IMR-90 (cell line): ENCODE measurements around the gene NT5E. TPM values are rescaled to one million over a fixed set of nuclear protein-coding genes. Genes with fewer than 3 reads are reported as not detected.
A peak's percentile ranks its signal among the peaks of the same experiment; 100 is the strongest.

ENCODE experiments used
- ATAC-seq: fragments of 200-7000 bp; cut with Tn5 transposase; 2 replicates; pipeline ENCODE4 v1.9.1; 2020; ENCODE audit warnings: low read depth, mild to moderate bottlenecking, moderate library complexity
- BruUV-seq: library from RNA; stranded (reverse); fragments of 400-500 nt; replicated peaks from 2 replicates; lab custom pipeline; 2021; lab: Mats Ljungman, UMichigan
- CTCF ChIA-PET: fragments of 300-600 bp; formaldehyde crosslinking; extraction: SDS; loops from one replicate; lab custom pipeline; 2021; ENCODE audit warnings: antibody characterized with exemption; lab: Yijun Ruan, JAX
- POLR2A ChIA-PET: fragments of 300-600 bp; sonication (Branson Sonifier 250); formaldehyde crosslinking; loops from one replicate; lab custom pipeline; 2022; ENCODE audit warnings: antibody characterized with exemption; ENCODE audit not compliant: unreplicated experiment; lab: Charles Lee
- DNase-seq: peaks from one replicate; pipeline ENCODE4 v3.0.0; 2013
- H2AFZ ChIP-seq: replicated peaks from 2 replicates; pipeline ENCODE3; 2013; ENCODE audit warnings: low read length, mild to moderate bottlenecking; ENCODE audit not compliant: poor library complexity
- H2AK5ac ChIP-seq: 2 replicates; pipeline ENCODE4 v1.6.1; 2013; ENCODE audit warnings: low read depth, low read length, inconsistent platforms
- H2AK9ac ChIP-seq: replicated peaks from 2 replicates; pipeline ENCODE3; 2013; ENCODE audit warnings: mild to moderate bottlenecking, low read depth, low read length, moderate library complexity; ENCODE audit not compliant: poor library complexity
- H2BK120ac ChIP-seq: 2 replicates; pipeline ENCODE4 v1.6.1; 2013; ENCODE audit warnings: low read depth, low read length, inconsistent platforms
- H2BK15ac ChIP-seq: 3 replicates; pipeline ENCODE4 v1.6.1; 2013; ENCODE audit warnings: low read depth, low read length, inconsistent platforms
- H2BK20ac ChIP-seq: 2 replicates; pipeline ENCODE4 v1.6.1; 2013; ENCODE audit warnings: low read depth, mild to moderate bottlenecking, inconsistent platforms, low read length, moderate library complexity
- H2BK5ac ChIP-seq: 2 replicates; pipeline ENCODE4 v1.6.1; 2013; ENCODE audit warnings: mild to moderate bottlenecking, low read depth, low read length, inconsistent platforms; ENCODE audit not compliant: poor library complexity, severe bottlenecking
- H3K14ac ChIP-seq: replicated peaks from 2 replicates; pipeline ENCODE4 v1.6.1; 2013; ENCODE audit warnings: low read depth, low read length, inconsistent platforms
- H3K18ac ChIP-seq: 2 replicates; pipeline ENCODE4 v1.6.1; 2013; ENCODE audit warnings: low read depth, low read length, control low read depth
- H3K23ac ChIP-seq: 2 replicates; pipeline ENCODE4 v1.6.1; 2013; ENCODE audit warnings: low read depth, low read length, inconsistent platforms
- H3K27ac ChIP-seq: 2 replicates; pipeline ENCODE4 v1.5.1; 2013; ENCODE audit warnings: mild to moderate bottlenecking, control low read depth, low read length; ENCODE audit not compliant: insufficient read depth
- H3K27me3 ChIP-seq: 2 replicates; pipeline ENCODE4 v1.6.1; 2013; ENCODE audit warnings: low read length; ENCODE audit not compliant: control insufficient read depth, insufficient read depth
- H3K36me3 ChIP-seq: 2 replicates; pipeline ENCODE4 v1.6.1; 2013; ENCODE audit warnings: low read length, mixed read lengths; ENCODE audit not compliant: control insufficient read depth, insufficient read depth
- H3K4ac ChIP-seq: 2 replicates; pipeline ENCODE4 v1.6.1; 2013; ENCODE audit warnings: low read depth, low read length, inconsistent platforms
- H3K4me1 ChIP-seq: 2 replicates; pipeline ENCODE4 v1.6.1; 2013; ENCODE audit warnings: low read length, mixed read lengths; ENCODE audit not compliant: control insufficient read depth, insufficient read depth
- H3K4me2 ChIP-seq: 2 replicates; pipeline ENCODE4 v1.6.1; 2013; ENCODE audit warnings: low read depth, mild to moderate bottlenecking, control low read depth, low read length, moderate library complexity
- H3K4me3 ChIP-seq: 2 replicates; pipeline ENCODE4 v1.5.1; 2013; ENCODE audit warnings: low read depth, mild to moderate bottlenecking, control low read depth, low read length, moderate library complexity; ENCODE audit not compliant: insufficient read depth
- H3K56ac ChIP-seq: 2 replicates; pipeline ENCODE4 v1.6.1; 2013; ENCODE audit warnings: low read length, inconsistent platforms; ENCODE audit not compliant: insufficient read depth; ENCODE audit errors: extremely low read depth
- H3K79me1 ChIP-seq, 2 experiments: 2 replicates each; pipeline ENCODE4 v1.6.1; 2013; ENCODE audit warnings: low read length in 2 of 2, inconsistent platforms in 1 of 2, low read depth in 1 of 2
- H3K9ac ChIP-seq: 2 replicates; pipeline ENCODE4 v1.6.1; 2013; ENCODE audit warnings: low read depth, low read length, control low read depth
- H3K9me1 ChIP-seq: 2 replicates; pipeline ENCODE4 v1.6.1; 2013; ENCODE audit warnings: low read length, inconsistent platforms; ENCODE audit not compliant: insufficient read depth
- H3K9me3 ChIP-seq: 2 replicates; pipeline ENCODE4 v1.6.1; 2013; ENCODE audit warnings: low read length; ENCODE audit not compliant: control insufficient read depth, insufficient read depth
- H4K20me1 ChIP-seq: 2 replicates; pipeline ENCODE4 v1.6.1; 2013; ENCODE audit warnings: low read length, inconsistent platforms; ENCODE audit not compliant: insufficient read depth
- H4K5ac ChIP-seq: 2 replicates; pipeline ENCODE4 v1.6.1; 2013; ENCODE audit warnings: mild to moderate bottlenecking, low read depth, low read length, control low read depth
- H4K8ac ChIP-seq, 2 experiments: 2 replicates each; pipeline ENCODE4 v1.6.1; 2013; ENCODE audit warnings: low read depth in 2 of 2, low read length in 2 of 2, control low read depth in 1 of 2, inconsistent platforms in 1 of 2
- H4K91ac ChIP-seq: 2 replicates; pipeline ENCODE4 v1.6.1; 2013; ENCODE audit warnings: low read depth, low read length, inconsistent platforms; ENCODE audit not compliant: insufficient read depth
- BHLHE40 ChIP-seq: fragments of 150-350 bp; IDR thresholded peaks from 2 replicates; pipeline ENCODE4 v1.6.1; 2016; ENCODE audit warnings: mild to moderate bottlenecking, low read depth, low read length
- CEBPB ChIP-seq: IDR thresholded peaks from 2 replicates; pipeline ENCODE4 v1.6.1; 2012; ENCODE audit warnings: low read depth, low read length, improper control_type of control experiment
- CHD1 ChIP-seq: IDR thresholded peaks from 2 replicates; pipeline ENCODE4 v1.6.1; 2012; ENCODE audit warnings: low read depth, low read length, improper control_type of control experiment
- FOS ChIP-seq: fragments of 150-350 bp; IDR thresholded peaks from 2 replicates; pipeline ENCODE4 v1.6.1; 2016; ENCODE audit warnings: low read depth, low read length
- MAFK ChIP-seq: IDR thresholded peaks from 2 replicates; pipeline ENCODE4 v1.6.1; 2012; ENCODE audit warnings: low read depth, low read length, improper control_type of control experiment
- MAZ ChIP-seq: IDR thresholded peaks from 2 replicates; pipeline ENCODE4 v1.6.1; 2012; ENCODE audit warnings: low read depth, mild to moderate bottlenecking, low read length, improper control_type of control experiment, moderate library complexity, borderline replicate concordance
- MXI1 ChIP-seq: IDR thresholded peaks from 2 replicates; pipeline ENCODE4 v1.6.1; 2012; ENCODE audit warnings: low read depth, mild to moderate bottlenecking, low read length, moderate library complexity, borderline replicate concordance
- NFE2L2 ChIP-seq: fragments of 150-350 bp; IDR thresholded peaks from 2 replicates; pipeline ENCODE4 v1.6.1; 2016; ENCODE audit warnings: low read depth, mild to moderate bottlenecking, low read length
- POLR2A ChIP-seq: IDR thresholded peaks from 2 replicates; pipeline ENCODE4 v1.6.1; 2012; ENCODE audit warnings: mild to moderate bottlenecking, low read depth, low read length
- RAD21 ChIP-seq: IDR thresholded peaks from 2 replicates; pipeline ENCODE4 v1.6.1; 2012; ENCODE audit warnings: low read length, improper control_type of control experiment
- WGBS, 2 experiments: methylation state at CpG; one replicate each; pipeline versions ENCODE4 v1.1.5 to v1.1.7; 2013; ENCODE audit warnings: missing lambda C conversion rate in 2 of 2; ENCODE audit not compliant: insufficient read length in 1 of 2; ENCODE audit errors: extremely low coverage in 2 of 2; 5-methylcytosine and 5-hydroxymethylcytosine counted together
- dilution Hi-C: fragments of 300-500 bp; cut with HindIII; formaldehyde crosslinking; loops from one replicate; pipeline ENCODE4 v1.14.3; 2018; ENCODE audit warnings: low sequenced_read_pairs; ENCODE audit not compliant: unreplicated experiment
- in situ Hi-C: fragments of 300-500 bp; cut with MboI; formaldehyde crosslinking; loops from 3 replicates; pipeline ENCODE4 v1.14.3; 2019; ENCODE audit warnings: low sequenced_read_pairs, inconsistent platforms, mixed read lengths
- intact Hi-C: fragments of 100-400 bp; cut with micrococcal nuclease; formaldehyde crosslinking; loops from 2 replicates; pipeline ENCODE4 v1.10.0; 2022
- polyA plus RNA-seq, 3 experiments: library from polyadenylated mRNA; depleted of rRNA; stranded (reverse); fragments of >200 nt; gene quantifications; 2 replicates each; pipeline ENCODE4 v1.2.3, GENCODE V29; 2012; ENCODE audit warnings: low replicate concordance in 1 of 3
- total RNA-seq: library from RNA; depleted of rRNA; stranded (reverse); fragments of >200 nt; gene quantifications from 2 replicates; pipeline ENCODE4 v1.2.3, GENCODE V29; 2012
- TF ChIP-seq, protein P1 (sequence below): fragments of 150-350 bp; IDR thresholded peaks from 2 replicates; pipeline ENCODE4 v1.6.1; 2016; ENCODE audit warnings: low read depth, mild to moderate bottlenecking, low read length, moderate library complexity, borderline replicate concordance
- TF ChIP-seq, protein P2 (sequence below): fragments of 150-350 bp; IDR thresholded peaks from 2 replicates; pipeline ENCODE4 v1.6.1; 2017; ENCODE audit warnings: mild to moderate bottlenecking, antibody characterized with exemption, low read length, low read depth

Gene NT5E
- total and polyA plus RNA-seq, 2 of the 4 experiments (the other 2 are of a cell fraction): 153 to 280 TPM

DNA sequence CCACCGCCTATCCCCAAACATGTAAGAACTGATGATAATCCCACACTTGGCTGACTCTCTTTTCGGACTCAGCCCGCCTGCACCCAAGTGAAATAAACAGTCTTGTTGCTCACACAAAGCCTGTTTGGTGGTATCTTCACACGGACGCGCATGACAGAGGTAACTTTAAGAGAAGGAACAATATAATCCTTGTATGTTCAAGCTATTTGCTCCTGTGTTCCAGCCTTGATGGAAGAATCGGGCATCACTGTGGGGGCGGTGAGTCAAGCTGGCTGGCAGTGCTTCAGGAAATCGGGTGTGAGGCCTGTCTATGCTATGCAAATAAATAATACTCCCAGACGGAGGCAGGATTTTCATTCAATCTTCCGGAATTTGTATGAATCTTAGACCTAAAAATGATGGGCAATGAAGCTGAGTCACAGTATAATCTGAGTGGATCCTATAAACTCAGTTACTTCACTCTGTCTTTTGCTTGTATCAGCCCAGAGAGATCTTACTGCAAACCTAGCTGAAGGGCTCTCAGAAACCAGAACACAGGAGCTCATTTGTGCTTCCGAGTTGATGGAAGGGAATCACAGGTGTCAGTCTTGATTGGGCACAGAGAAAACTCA is 45.2 kb upstream of the NT5E start:
- Histone ChIP-seq H3K4ac (peak overlapping the region; percentile 97), H3K9ac (peak overlapping the region; percentile 53), H2BK15ac (peak overlapping the region; percentile 95; the same call in 2 of the 3 replicates), H3K79me1 (peaks cover 11 to 29% of the 10 kb centered on the region in 2 experiments; a peak in 3 of 4 replicates), H4K8ac (peak overlapping the region; percentile 89 to 94), H4K20me1 (no peaks in the 10 kb centered on the region), H3K18ac (peak overlapping the region; percentile 99), H3K4me3 (no peak overlapping the region; the same call in 1 of the 2 replicates), H3K23ac (peak overlapping the region; percentile 92; the same call in 1 of the 2 replicates), H3K4me1 (peaks cover 44% of the 10 kb centered on the region), H3K36me3 (no peaks in the 10 kb centered on the region), H3K9me3 (no peaks in the 10 kb centered on the region), H3K27ac (peak overlapping the region; percentile 95), H2AK9ac (peak overlapping the region; percentile 77), H3K27me3 (no peaks in the 10 kb centered on the region), H2BK120ac (peak overlapping the region; percentile 100), H4K5ac (peak overlapping the region; percentile 88), H2BK20ac (peak overlapping the region; percentile 99), H2AFZ (peak overlapping the region; percentile 28), H2AK5ac (peak overlapping the region; percentile 90), H4K91ac (peak overlapping the region; percentile 98), H3K9me1 (peaks cover 28% of the 10 kb centered on the region), H3K14ac (peak overlapping the region; percentile 79), H3K56ac (peak overlapping the region; percentile 93), H2BK5ac (peak overlapping the region; percentile 100), H3K4me2 (peak overlapping the region; percentile 80)
- in situ Hi-C loops (loop anchor here (5.0 kb wide), 2 partner anchors 42 to 43 kb away; no protein-coding TSS in a partner anchor), intact Hi-C loops (loop anchor here (1.0 to 2.0 kb wide), 3 partner anchors 43 to 79 kb away; no protein-coding TSS in a partner anchor), dilution Hi-C loops (no loop called here)
- ChIA-PET CTCF (interaction anchor here (0.7 to 1.1 kb wide), 5 partner anchors 10 to 78 kb away, joined by 3 to 6 read pairs (median 4); no protein-coding TSS in a partner anchor), POLR2A (interaction anchor here (0.7 to 3.4 kb wide), 3 partner anchors 14 to 46 kb away, joined by 3 to 40 read pairs (median 6); partner anchors contain the start of gene NT5E)
- 11% methylated on average over 2 of the region's 12 CpGs; no CpG with 5 or more reads in 1 of the 2 experiments for WGBS, 2 experiments
- no TSS peak for BruUV-seq
- DNase-seq (peak; percentile 95), ATAC-seq (peak; percentile 63)
- peak; percentile 33; the same call in 1 of the 2 replicates for TF ChIP-seq CEBPB
- peak; percentile 34; the same call in 1 of the 2 replicates for TF ChIP-seq BHLHE40
- TF ChIP-seq RAD21: no peak; the same call in 1 of the 2 replicates
- TF ChIP-seq NFE2L2: peak; percentile 62
- peak; percentile 60; the same call in 1 of the 2 replicates for TF ChIP-seq POLR2A
- no peak for TF ChIP-seq MAZ
- TF ChIP-seq, protein P1, sequence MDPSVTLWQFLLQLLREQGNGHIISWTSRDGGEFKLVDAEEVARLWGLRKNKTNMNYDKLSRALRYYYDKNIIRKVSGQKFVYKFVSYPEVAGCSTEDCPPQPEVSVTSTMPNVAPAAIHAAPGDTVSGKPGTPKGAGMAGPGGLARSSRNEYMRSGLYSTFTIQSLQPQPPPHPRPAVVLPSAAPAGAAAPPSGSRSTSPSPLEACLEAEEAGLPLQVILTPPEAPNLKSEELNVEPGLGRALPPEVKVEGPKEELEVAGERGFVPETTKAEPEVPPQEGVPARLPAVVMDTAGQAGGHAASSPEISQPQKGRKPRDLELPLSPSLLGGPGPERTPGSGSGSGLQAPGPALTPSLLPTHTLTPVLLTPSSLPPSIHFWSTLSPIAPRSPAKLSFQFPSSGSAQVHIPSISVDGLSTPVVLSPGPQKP: no peak
- TF ChIP-seq, protein P2, sequence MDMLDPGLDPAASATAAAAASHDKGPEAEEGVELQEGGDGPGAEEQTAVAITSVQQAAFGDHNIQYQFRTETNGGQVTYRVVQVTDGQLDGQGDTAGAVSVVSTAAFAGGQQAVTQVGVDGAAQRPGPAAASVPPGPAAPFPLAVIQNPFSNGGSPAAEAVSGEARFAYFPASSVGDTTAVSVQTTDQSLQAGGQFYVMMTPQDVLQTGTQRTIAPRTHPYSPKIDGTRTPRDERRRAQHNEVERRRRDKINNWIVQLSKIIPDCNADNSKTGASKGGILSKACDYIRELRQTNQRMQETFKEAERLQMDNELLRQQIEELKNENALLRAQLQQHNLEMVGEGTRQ: no peak
- no peak for TF ChIP-seq MXI1
- 0 out of 2 replicates have a peak, but pooled peaks have one; percentile 4 for TF ChIP-seq MAFK
- TF ChIP-seq CHD1: no peak
- TF ChIP-seq FOS: no peak
